HG02840 (cell line): ENCODE data around the gene ZDHHC6.
A peak's percentile ranks its signal among the peaks of the same experiment; 100 is the strongest.
"Not testable (repeated sequence)": the region's sequence is repeated elsewhere in the genome, so short reads cannot be mapped to it uniquely, and the experiment has no call there.

Experiments used
- ATAC-seq: cut with Tn5 transposase; IDR thresholded peaks from one replicate; pipeline ENCODE4 v1.9.1; 2021; ENCODE audit warnings: mild to moderate bottlenecking, moderate library complexity, moderate number of reproducible peaks; ENCODE audit not compliant: unreplicated experiment, low FRiP score

Gene ZDHHC6

DNA sequence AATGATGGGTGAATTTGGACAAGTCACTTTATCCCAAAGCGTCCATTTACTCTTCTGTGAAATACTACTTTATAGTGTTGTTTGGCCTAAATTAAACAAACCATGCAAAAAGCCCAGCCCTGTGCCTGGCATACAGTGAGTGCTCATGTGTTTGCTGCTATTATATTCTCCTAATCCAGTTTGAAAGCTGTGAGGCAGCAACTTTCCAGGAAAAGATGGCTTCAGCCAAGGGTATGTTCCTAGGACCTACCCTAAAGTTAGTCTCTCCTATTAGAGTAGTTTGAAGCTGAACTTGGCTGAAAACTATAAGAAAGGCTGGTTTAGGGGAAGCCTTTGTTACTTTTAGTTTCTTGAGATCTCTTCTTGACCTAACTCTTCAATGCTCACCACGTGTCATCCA, 52.9 kb downstream of the ZDHHC6 start:
- no peak for ATAC-seq

DNA sequence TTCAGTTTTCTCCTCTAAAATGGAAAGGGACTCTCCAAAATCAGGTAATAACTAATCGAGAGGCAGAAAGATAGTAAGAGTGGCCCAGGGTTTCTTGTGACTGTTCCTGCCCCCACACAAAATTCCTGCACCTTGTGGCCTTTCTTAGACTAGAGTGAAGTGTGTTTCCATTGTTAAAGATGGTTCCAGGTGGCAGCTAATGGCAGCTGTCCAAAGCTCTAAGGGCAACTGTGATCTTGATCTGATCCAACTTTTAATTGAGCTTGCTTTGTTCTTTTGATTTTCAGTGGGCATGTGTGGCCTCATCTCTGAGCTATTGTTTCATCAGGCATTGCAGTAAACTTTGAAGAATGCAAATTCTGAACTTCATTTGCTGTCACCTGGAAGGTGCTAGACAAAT, 53.4 kb downstream of the ZDHHC6 start:
- no peak for ATAC-seq

DNA sequence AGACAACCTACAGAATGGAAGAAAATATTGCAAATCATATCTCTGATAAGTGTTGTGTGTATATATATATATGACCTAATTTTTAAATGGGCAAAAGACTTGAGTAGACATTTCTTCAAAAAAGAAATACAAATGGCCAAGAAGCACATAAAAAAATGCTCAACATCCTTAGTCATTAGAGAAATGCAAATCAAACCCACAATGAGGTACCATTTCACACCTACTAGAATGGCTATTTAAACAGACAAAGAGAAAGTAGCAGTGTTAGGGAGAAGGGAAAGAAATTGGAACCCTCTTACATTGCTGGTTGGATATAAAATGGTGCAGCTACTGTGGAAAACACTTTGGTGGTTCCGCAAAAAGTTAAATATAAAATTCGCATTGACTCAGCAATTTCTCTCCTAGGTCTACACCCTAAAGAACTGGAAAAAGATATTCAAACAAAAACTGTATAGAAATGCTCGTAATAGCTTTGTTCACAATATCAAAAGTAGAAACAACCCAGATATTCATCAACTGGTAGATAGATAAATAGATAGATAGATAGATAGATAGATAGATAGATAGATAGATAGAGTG, 56.5 kb downstream of the ZDHHC6 start:
- no peak for ATAC-seq

DNA sequence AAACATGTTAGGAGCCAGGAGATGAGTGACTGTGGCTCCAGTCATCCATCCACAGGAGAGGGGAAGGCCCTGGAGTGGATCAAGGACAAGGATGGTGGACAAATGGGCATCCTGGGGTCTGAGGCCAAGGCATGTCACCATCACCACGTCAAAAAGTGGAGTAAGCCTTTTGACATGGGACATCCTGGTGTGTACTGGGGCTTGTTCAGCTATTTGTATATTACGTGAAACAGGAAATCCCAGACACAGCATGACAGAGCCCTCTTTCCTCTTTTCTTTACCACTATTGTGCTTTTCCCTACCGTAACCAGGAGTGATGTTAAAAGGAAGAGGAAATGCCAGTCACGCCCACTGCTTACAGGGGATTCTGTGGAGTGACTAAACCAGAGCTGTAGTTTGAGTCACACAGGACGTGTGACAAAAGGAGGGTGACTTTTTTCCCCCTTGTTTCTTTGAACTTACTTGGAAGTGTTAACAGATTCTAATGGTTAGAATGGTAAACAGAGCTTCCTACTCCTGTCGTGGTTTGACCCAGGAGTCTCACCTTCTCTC, 57.4 kb downstream of the ZDHHC6 start:
- peak; percentile 84 for ATAC-seq

DNA sequence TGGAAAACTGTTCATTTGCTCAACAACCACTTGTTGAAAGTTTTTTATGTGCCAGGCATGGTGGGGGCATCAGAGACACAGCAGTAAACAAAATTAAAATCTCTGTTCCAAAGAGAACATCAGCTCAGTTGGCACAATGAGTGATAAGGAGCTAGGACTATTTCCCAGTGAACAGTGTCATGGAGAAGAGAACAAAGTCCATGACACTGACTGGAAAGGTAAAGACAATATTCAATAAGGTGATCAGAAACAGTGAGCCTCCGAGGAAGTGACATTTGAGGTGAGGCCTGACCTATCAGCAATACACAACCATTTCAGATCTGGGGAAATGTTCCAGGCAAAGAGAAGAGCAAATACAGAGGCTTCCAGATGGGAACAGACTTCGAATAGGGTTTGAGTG, 58.2 kb downstream of the ZDHHC6 start:
- no peak for ATAC-seq

DNA sequence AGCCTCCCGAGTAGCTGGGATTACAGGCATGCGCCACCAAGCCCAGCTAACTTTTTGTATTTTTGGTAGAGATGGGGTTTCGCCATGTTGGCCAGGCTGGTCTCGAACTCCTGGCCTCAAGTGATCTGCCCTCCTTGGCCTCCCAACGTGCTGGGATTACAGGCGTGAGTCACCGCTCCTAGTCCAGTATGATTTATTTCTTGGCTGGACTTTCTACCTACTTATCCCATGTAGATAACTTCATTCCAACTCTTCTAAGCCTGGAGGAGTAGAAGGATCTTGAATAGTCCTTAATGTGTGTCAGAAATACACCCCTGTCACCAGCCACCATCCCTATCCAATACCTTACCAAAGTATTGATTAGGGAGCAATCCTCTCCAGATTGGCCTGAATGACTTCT, 58.7 kb downstream of the ZDHHC6 start:
- not testable (repeated sequence) for ATAC-seq

DNA sequence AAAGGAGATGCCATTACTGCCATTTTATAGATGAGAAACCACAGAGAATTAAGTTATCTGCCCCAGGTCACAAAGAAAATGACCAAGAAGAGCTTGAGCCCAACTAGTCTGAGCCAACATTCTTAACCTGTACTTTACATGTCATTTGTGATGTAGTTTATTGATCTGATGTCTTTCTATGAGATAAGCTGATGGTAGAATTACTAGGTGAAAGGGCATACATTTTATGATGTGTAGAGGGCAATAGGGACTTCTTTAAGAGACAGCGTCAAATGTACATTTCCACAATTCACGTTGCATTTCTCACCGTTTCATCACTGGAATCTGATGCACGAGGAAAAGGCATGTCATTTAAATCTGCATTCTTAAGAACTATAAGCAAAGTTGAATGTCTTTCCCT, 61.5 kb downstream of the ZDHHC6 start:
- no peak for ATAC-seq

DNA sequence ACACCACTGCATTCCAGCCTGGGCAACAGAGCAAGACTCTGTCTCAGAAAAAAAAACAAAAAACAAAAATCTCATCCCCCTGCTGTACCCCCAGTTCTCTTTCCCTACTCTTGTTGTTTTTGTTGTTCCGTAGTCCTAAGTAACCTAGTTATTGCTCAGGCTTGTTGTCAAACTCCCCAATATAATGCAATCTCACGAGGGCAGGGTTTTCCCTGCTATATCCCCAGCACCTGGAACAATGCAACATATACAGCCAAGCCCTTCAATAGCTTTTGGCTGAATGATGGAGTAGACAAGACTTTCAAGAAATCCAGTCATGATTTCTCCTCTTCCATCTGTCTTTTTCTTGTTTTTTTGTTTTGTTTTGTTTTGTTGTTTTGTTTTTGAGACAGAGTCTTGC, 62.6 kb downstream of the ZDHHC6 start:
- ATAC-seq, result no peak

DNA sequence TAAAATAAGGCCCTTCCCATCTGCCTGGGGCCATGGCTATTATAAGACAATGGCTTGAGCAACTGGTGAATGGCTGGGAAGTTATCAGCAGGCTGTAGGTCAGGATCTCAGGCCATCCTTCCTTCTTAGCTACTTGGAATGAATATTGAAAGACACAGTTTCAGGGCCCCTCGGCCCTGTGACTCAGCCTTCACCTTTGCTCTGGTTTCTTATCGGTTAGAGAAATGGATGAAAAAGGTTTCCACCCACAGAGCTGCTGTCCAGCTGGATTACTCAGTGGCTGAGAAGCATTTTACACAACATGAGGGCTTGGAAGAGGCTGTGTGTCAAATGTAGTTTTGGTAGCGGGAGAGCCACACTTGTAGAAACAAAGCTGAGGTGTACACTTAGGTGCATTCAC, 63.4 kb downstream of the ZDHHC6 start:
- ATAC-seq, result no peak

DNA sequence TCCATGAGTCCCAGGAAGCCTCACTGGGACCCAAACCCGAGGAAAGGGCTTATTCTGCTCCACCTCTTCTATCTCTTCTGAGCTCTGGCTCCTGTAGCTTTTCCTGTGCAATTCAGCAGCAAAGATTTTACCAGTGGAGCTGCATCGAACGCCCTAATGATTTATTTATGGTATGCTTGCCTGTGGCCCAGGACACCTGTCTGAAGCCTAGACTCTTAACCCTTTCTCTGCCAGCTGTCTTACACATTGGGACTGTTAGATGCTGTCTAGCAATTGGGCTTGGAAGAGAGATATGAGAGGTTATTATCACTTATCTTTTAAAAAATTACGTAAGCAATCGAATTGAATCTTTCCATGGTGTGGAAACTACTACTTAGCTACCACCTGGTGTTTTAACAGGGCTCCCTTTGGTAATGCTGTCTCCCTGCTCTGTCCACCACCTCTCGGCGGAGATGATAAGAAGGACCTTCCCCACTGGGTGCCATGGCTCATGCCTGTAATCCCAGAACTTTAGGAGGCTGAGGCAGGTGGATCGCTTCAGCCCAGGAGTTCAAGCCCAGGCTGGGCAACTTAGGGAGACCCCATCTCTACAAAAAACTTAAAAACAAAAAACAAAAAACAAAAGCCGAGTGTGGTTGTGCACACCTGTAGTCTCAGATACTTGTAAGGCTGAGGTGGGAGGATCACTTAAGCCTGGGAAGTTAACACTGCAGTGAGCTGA, 64.0 kb downstream of the ZDHHC6 start:
- ATAC-seq, result no peak
